ENCODE results near the gene DAP3.
"Not testable (repeated sequence)": the region's sequence is repeated elsewhere in the genome, so short reads cannot be mapped to it uniquely, and the experiment has no call there.

DAP3 gene

GRCh38 chr1:155689081-155689607, at the start of gene DAP3:
Gene DAP3 (plus strand): TSS chr1:155689091. CDS start chr1:155709780, 20,689 bp downstream.
- DNase-seq, result not testable (repeated sequence)

GRCh38 chr1:155640367-155640766, 48.5 kb upstream of the DAP3 start:
- no peak for DNase-seq

- DNase-seq, result not testable (repeated sequence)
Measured at GRCh38 chr1:155642559-155643180, 46.2 kb upstream of the DAP3 start.

GRCh38 chr1:155643230-155643629, 45.7 kb upstream of the DAP3 start:
- no peak for DNase-seq

- no peak for DNase-seq
Measured at GRCh38 chr1:155645034-155645598, 43.8 kb upstream of the DAP3 start.

- DNase-seq, result no peak
Measured at GRCh38 chr1:155645648-155646047, 43.2 kb upstream of the DAP3 start.

GRCh38 chr1:155646307-155646706, 42.6 kb upstream of the DAP3 start:
- DNase-seq, result peak; percentile 31

- peak; percentile 53 for DNase-seq
Measured at GRCh38 chr1:155648207-155649147, 40.4 kb upstream of the DAP3 start.

- DNase-seq, result no peak
Measured at GRCh38 chr1:155649676-155650075, 39.2 kb upstream of the DAP3 start.

GRCh38 chr1:155650231-155650757, 38.6 kb upstream of the DAP3 start:
- DNase-seq, result no peak

GRCh38 chr1:155651861-155652661, 36.8 kb upstream of the DAP3 start:
- DNase-seq, result no peak

GRCh38 chr1:155652951-155653350, 35.9 kb upstream of the DAP3 start:
- no peak for DNase-seq

- no peak for DNase-seq
Measured at GRCh38 chr1:155657463-155657862, 31.4 kb upstream of the DAP3 start.

GRCh38 chr1:155661239-155661638, 27.7 kb upstream of the DAP3 start:
- not testable (repeated sequence) for DNase-seq

GRCh38 chr1:155669233-155670162, 19.4 kb upstream of the DAP3 start:
- DNase-seq, result no peak

GRCh38 chr1:155671750-155672149, 17.1 kb upstream of the DAP3 start:
- DNase-seq, result no peak

GRCh38 chr1:155673003-155673402, 15.9 kb upstream of the DAP3 start:
- DNase-seq, result no peak

GRCh38 chr1:155678027-155678426, 10.9 kb upstream of the DAP3 start:
- no peak for DNase-seq

- not testable (repeated sequence) for DNase-seq
Measured at GRCh38 chr1:155678992-155679391, 9.9 kb upstream of the DAP3 start.

GRCh38 chr1:155680531-155680930, 8.4 kb upstream of the DAP3 start:
- DNase-seq, result no peak

- DNase-seq, result no peak
Measured at GRCh38 chr1:155681776-155682175, 7.1 kb upstream of the DAP3 start.
